T-helper 1 cell treated with Interleukin-12 subunit alpha and Interleukin-12 subunit beta and Interleukin-4 antibody, amounts not matched to agents 30 ng/mL and 1 ng/mL, for 36 hours (primary cell): ENCODE data around the gene C20orf96. TPM values are rescaled to one million over a fixed set of nuclear protein-coding genes. Genes with fewer than 3 reads are reported as not detected.
"Not testable (repeated sequence)": the region's sequence is repeated elsewhere in the genome, so short reads cannot be mapped to it uniquely, and the experiment has no call there.

Experiments used
- intact Hi-C: fragments of 100-400 bp; cut with micrococcal nuclease; formaldehyde crosslinking; loops from one replicate; pipeline ENCODE4 v1.15.1; 2024
- total RNA-seq: library from RNA; stranded (reverse); gene quantifications from 2 replicates; pipeline ENCODE4 v1.2.3, GENCODE V29; 2022

Gene C20orf96
- total RNA-seq = 4.7 and 5.1 TPM in 2 replicates

- intact Hi-C loops = loop anchor here (1.0 kb wide), 8 partner anchors 8 to 118 kb away; partner anchors contain the start of genes NRSN2, RBCK1 and SOX12
Measured at GRCh38 chr20:290084-290831, at the start of gene C20orf96. Gene C20orf96 (minus strand): TSS chr20:290750. CDS start chr20:290610, 140 bp downstream.

GRCh38 chr20:336040-336439 is 45.5 kb upstream of the C20orf96 start:
- intact Hi-C loops = not testable (repeated sequence)

- intact Hi-C loops = no loop called here
Measured at GRCh38 chr20:334578-334977, 44.0 kb upstream of the C20orf96 start.

- intact Hi-C loops = loop anchor here (1.0 kb wide), 4 partner anchors 33 to 121 kb away; partner anchors contain the start of genes C20orf96 and ZCCHC3
Measured at GRCh38 chr20:330233-331149, 39.9 kb upstream of the C20orf96 start.

GRCh38 chr20:329851-330232 is 39.3 kb upstream of the C20orf96 start:
- intact Hi-C loops = loop anchor here (1.0 to 10.0 kb wide), 6 partner anchors 17 to 515 kb away; partner anchors contain the start of genes C20orf96, NRSN2 and ZCCHC3

- intact Hi-C loops = loop anchor here (1.0 to 10.0 kb wide), 2 partner anchors 18 to 516 kb away; partner anchors contain the start of gene NRSN2
Measured at GRCh38 chr20:328975-329695, 38.6 kb upstream of the C20orf96 start.

- intact Hi-C loops = loop anchor here (10.0 kb wide), 1 partner anchor 516 kb away; no protein-coding TSS in a partner anchor
Measured at GRCh38 chr20:328027-328974, 37.8 kb upstream of the C20orf96 start.

- intact Hi-C loops = loop anchor here (1.0 to 10.0 kb wide), 2 partner anchors 135 to 517 kb away; partner anchors contain the start of gene TBC1D20
Measured at GRCh38 chr20:327186-328026, 36.9 kb upstream of the C20orf96 start.

- intact Hi-C loops = loop anchor here (1.0 to 10.0 kb wide), 2 partner anchors 136 to 518 kb away; partner anchors contain the start of gene TBC1D20
Measured at GRCh38 chr20:326645-327185, 36.2 kb upstream of the C20orf96 start.

- intact Hi-C loops = loop anchor here (1.0 to 10.0 kb wide), 8 partner anchors 16 to 519 kb away; partner anchors contain the start of genes C20orf96, CSNK2A1, RBCK1 and ZCCHC3
Measured at GRCh38 chr20:325889-326644, 35.5 kb upstream of the C20orf96 start.

- intact Hi-C loops = loop anchor here (1.0 to 10.0 kb wide), 8 partner anchors 15 to 520 kb away; partner anchors contain the start of genes C20orf96, CSNK2A1, RBCK1 and ZCCHC3
Measured at GRCh38 chr20:325045-325888, 34.7 kb upstream of the C20orf96 start, which contains the start of gene SOX12. Gene SOX12 (plus strand): TSS chr20:325552. CDS start chr20:325925, 373 bp downstream.

GRCh38 chr20:324177-325044 is 33.9 kb upstream of the C20orf96 start:
- intact Hi-C loops = loop anchor here (1.0 to 10.0 kb wide), 8 partner anchors 14 to 520 kb away; partner anchors contain the start of genes C20orf96, CSNK2A1, RBCK1 and ZCCHC3

- intact Hi-C loops = no loop called here
Measured at GRCh38 chr20:316316-317068, 25.9 kb upstream of the C20orf96 start.

GRCh38 chr20:313948-314347 is 23.4 kb upstream of the C20orf96 start:
- intact Hi-C loops = no loop called here

- intact Hi-C loops = no loop called here
Measured at GRCh38 chr20:313402-313801, 22.9 kb upstream of the C20orf96 start.
